Measurements from ENCODE around the gene ZNF414.

The ZNF414 gene

DNA sequence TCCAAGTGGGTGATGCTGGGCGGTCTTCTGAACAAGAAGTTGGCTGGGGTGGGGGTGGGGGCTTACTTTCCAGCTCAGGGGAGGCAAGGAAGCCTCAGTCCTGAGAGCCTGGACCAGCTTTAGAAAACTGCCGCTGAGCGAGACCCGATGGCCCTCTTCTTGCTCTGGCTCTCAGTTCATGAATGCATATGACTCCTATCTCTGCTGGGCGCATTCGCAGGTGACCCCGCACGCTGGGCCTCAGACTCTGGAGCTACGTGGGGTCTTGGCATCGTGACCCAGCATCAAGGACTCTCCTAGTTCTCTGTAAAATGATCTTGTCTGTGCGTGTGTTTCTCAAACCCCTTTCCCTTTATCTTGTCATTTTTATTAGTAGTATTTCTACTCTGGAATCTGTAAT lies 31.3 kb downstream of the ZNF414 start:
- TF ChIP-seq, protein P1, sequence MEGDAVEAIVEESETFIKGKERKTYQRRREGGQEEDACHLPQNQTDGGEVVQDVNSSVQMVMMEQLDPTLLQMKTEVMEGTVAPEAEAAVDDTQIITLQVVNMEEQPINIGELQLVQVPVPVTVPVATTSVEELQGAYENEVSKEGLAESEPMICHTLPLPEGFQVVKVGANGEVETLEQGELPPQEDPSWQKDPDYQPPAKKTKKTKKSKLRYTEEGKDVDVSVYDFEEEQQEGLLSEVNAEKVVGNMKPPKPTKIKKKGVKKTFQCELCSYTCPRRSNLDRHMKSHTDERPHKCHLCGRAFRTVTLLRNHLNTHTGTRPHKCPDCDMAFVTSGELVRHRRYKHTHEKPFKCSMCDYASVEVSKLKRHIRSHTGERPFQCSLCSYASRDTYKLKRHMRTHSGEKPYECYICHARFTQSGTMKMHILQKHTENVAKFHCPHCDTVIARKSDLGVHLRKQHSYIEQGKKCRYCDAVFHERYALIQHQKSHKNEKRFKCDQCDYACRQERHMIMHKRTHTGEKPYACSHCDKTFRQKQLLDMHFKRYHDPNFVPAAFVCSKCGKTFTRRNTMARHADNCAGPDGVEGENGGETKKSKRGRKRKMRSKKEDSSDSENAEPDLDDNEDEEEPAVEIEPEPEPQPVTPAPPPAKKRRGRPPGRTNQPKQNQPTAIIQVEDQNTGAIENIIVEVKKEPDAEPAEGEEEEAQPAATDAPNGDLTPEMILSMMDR (IDR thresholded peaks at IDR 0.05; ENCODE audit: low read depth, low read length): no peak
- Histone ChIP-seq H3K27me3 (ENCODE audit: insufficient read depth, low read depth, severe bottlenecking) (no peaks in the 10 kb centered on the region), H3K4me3 (ENCODE audit: low read depth, low read length) (no peak overlapping the region), H3K27ac (no peak overlapping the region), H3K9me3 (ENCODE audit: severe bottlenecking) (no peaks in the 10 kb centered on the region), H3K36me3 (peaks cover 93% of the 10 kb centered on the region)
- no peak for DNase-seq

DNA sequence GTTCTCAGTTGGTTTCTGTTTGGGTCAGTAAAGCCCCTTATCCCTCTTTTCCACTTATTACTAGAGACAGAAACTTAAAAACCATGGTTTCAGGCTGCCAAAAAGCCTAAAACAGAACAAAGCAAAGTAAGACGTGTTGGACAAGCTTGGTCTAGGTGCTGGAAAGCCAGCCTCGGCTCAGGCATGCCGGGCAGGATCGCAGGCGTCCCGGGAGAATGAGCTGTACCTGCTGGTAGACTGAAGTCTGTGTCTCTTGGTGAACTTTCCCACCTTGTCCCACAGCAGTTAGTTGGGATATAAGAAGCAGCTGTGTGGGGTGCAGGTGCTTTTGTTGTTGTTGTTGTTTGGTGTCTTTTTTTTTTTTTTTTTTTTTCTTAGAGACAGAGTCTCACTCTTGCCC lies 32.4 kb downstream of the ZNF414 start:
- Histone ChIP-seq H3K4me3 (ENCODE audit: low read depth, low read length) (no peak overlapping the region), H3K9me3 (ENCODE audit: severe bottlenecking) (no peaks in the 10 kb centered on the region), H3K27me3 (ENCODE audit: insufficient read depth, low read depth, severe bottlenecking) (no peaks in the 10 kb centered on the region), H3K36me3 (peaks cover 91% of the 10 kb centered on the region), H3K27ac (no peak overlapping the region)
- no peak for DNase-seq
- TF ChIP-seq, protein P1 (IDR thresholded peaks at IDR 0.05; ENCODE audit: low read depth, low read length): no peak

DNA sequence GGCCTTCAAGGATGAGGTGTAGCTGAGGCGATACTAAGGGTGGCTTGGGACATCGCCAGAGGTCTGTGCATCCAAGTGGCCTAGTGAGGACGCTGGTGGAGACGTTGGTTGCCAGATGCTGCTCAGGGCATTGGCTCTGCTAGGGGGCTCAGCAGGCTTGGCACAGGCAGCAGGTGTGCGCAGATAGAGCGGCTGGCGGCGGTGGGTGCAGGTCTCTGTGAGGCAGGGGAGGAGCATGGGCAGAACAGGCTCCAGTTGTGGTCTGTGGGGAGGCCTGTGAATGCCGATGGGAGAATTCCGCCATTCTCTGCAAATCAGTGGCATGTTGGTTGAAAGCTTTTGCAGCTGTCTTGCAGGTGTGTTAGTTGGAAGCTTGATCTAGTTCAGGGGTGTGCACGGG lies 32.8 kb downstream of the ZNF414 start:
- Histone ChIP-seq H3K4me3 (ENCODE audit: low read depth, low read length) (no peak overlapping the region), H3K36me3 (peaks cover 91% of the 10 kb centered on the region), H3K27ac (no peak overlapping the region; the same call in 1 of the 2 replicates), H3K27me3 (ENCODE audit: insufficient read depth, low read depth, severe bottlenecking) (no peaks in the 10 kb centered on the region), H3K9me3 (ENCODE audit: severe bottlenecking) (no peaks in the 10 kb centered on the region)
- TF ChIP-seq, protein P1 (IDR thresholded peaks at IDR 0.05; ENCODE audit: low read depth, low read length): no peak
- DNase-seq: no peak

DNA sequence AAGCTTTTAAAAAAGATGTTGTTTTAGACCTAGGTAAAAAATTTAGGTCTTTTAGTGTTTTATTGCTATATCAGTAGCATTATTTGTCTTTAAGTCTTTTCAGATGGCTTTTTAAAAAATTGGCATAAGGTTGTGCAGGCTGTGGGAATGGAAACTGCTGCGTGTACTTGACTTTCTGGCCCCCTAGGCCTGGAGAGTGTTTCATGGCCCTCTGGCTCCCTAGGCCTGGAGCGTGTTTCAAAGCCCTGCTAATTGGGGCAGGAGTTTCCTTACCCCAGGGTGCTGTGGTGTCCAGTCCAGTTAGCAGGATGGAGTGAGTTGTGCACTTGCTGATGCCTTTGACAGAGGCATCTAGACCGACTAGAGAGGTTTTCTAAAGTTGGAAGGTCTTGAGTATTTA lies 35.4 kb downstream of the ZNF414 start:
- no peak overlapping the region for H3K27ac ChIP-seq
- no peaks in the 10 kb centered on the region for H3K9me3 ChIP-seq (ENCODE audit: severe bottlenecking)
- H3K4me3 ChIP-seq (ENCODE audit: low read depth, low read length): no peak overlapping the region
- no peaks in the 10 kb centered on the region for H3K27me3 ChIP-seq (ENCODE audit: insufficient read depth, low read depth, severe bottlenecking)
- TF ChIP-seq, protein P1 (IDR thresholded peaks at IDR 0.05; ENCODE audit: low read depth, low read length): no peak
- H3K36me3 ChIP-seq: peaks cover 89% of the 10 kb centered on the region
- no peak for DNase-seq

DNA sequence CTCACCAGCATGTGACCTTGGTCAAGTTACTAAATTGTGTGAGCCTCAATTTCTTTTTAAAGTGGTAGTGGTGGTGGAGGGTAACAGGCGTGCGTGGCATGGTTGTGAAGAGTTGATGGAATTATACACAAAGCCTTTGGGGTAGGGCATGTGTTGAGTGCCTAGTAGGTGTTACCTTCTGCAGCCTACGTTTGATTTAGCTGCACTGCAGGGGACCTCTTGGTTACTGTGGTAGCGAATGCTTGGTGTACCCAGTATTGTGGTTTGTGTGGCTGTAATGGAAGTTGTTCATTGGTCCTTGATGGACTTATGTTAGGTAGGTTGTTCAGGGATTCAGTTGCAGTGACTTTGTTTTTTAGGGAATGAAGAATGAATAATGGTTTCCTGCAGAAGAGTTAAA lies 36.1 kb downstream of the ZNF414 start:
- H3K27me3 ChIP-seq (ENCODE audit: insufficient read depth, low read depth, severe bottlenecking): no peaks in the 10 kb centered on the region
- H3K4me3 ChIP-seq (ENCODE audit: low read depth, low read length): no peak overlapping the region
- DNase-seq: no peak
- no peak overlapping the region for H3K27ac ChIP-seq
- no peaks in the 10 kb centered on the region for H3K9me3 ChIP-seq (ENCODE audit: severe bottlenecking)
- peaks cover 89% of the 10 kb centered on the region for H3K36me3 ChIP-seq
- TF ChIP-seq, protein P1 (IDR thresholded peaks at IDR 0.05; ENCODE audit: low read depth, low read length): no peak

DNA sequence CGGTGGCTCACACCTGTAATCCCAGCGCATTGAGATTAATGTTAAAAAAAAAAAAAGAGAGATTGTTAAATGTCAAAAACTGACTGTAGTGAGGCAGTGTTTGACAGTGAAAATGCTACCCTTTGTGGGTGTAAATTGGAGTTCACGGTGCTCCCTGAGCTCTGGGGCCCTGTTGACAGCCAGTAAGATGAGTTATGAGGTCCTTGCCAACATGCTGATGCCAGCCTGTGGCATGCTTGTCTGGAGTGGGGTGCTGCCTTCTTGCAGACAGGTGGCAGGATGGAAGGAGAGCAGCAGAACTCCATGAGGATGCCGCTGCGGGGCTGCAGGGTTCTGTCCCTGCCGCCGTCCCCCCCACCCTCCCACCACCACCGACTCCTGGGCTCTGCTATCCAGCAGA lies 37.4 kb downstream of the ZNF414 start:
- TF ChIP-seq, protein P1 (IDR thresholded peaks at IDR 0.05; ENCODE audit: low read depth, low read length): no peak
- H3K27ac ChIP-seq: peak overlapping the region; percentile 10; the same call in 1 of the 2 replicates
- no peaks in the 10 kb centered on the region for H3K9me3 ChIP-seq (ENCODE audit: severe bottlenecking)
- DNase-seq: no peak
- H3K4me3 ChIP-seq (ENCODE audit: low read depth, low read length): no peak overlapping the region
- H3K36me3 ChIP-seq: peaks cover 91% of the 10 kb centered on the region
- H3K27me3 ChIP-seq (ENCODE audit: insufficient read depth, low read depth, severe bottlenecking): no peaks in the 10 kb centered on the region

All from WERI-Rb-1 (cell line).